K562 (cell line): ENCODE measurements around the gene CCL15.

Experiments
- GABPB2 ChIP-seq: fragments of 250-450 bp; sonication (Bioruptor Pico); conservative IDR thresholded peaks from 2 replicates; pipeline ENCODE4 v1.5.1; 2021; ENCODE audit warnings: mild to moderate bottlenecking
- HCFC1 ChIP-seq: IDR thresholded peaks from 2 replicates; pipeline ENCODE4 v1.6.1; 2012; ENCODE audit warnings: low read depth, low read length, improper control_type of control experiment
- HDGF ChIP-seq: fragments of 450-650 bp; IDR thresholded peaks from 2 replicates; pipeline ENCODE4 v1.6.1; 2016
- NBN ChIP-seq: fragments of 450-650 bp; IDR thresholded peaks from 2 replicates; pipeline ENCODE4 v1.6.1; 2016; ENCODE audit warnings: low read depth, mild to moderate bottlenecking
- POLR2AphosphoS2 ChIP-seq: IDR thresholded peaks from 2 replicates; pipeline ENCODE4 v1.6.1; 2012; ENCODE audit warnings: low read length, improper control_type of control experiment
- RCOR1 ChIP-seq, 2 experiments: IDR thresholded peaks; 2 replicates each; pipeline ENCODE4 v1.6.1; 2012; ENCODE audit warnings: low read depth in 2 of 2, low read length in 2 of 2, borderline replicate concordance in 1 of 2, improper control_type of control experiment in 1 of 2
- THRB ChIP-seq: fragments of 450-650 bp; formaldehyde crosslinking; conservative IDR thresholded peaks from 2 replicates; pipeline ENCODE4 v1.4.0; 2022; ENCODE audit warnings: mild to moderate bottlenecking, missing genetic modification characterization
- TOE1 ChIP-seq, 2 experiments: fragments of 450-650 bp in 1 of 2; sonication (generic) in 1 of 2; formaldehyde crosslinking in 1 of 2; IDR thresholded peaks; 2 replicates each; pipeline versions ENCODE4 v1.7.1 to v1.8.0; 2016 to 2022; ENCODE audit warnings: borderline replicate concordance in 2 of 2, mild to moderate bottlenecking in 2 of 2, antibody characterized with exemption in 1 of 2, inconsistent platforms in 1 of 2, low read depth in 1 of 2, missing genetic modification reagents in 1 of 2, moderate library complexity in 1 of 2
- ZBTB34 ChIP-seq: fragments of 250-450 bp; sonication (Bioruptor Pico); IDR thresholded peaks from 2 replicates; pipeline ENCODE4 v1.8.0; 2021; ENCODE audit warnings: mild to moderate bottlenecking, moderate library complexity

GRCh38 chr17:36036235-36036634, 34.9 kb upstream of the CCL15 start:
- TF ChIP-seq HDGF (no peak), ZBTB34 (CRISPR knock-in tag) (no peak), HCFC1 (no peak), RCOR1 (IDR thresholded peaks at IDR 0.05; ENCODE audit: borderline replicate concordance in 1 of 2, low read depth in 2 of 2, low read length in 2 of 2) (no peak), THRB (no peak), TOE1 (IDR thresholded peaks at IDR 0.05; ENCODE audit: borderline replicate concordance) (no peak), TOE1 (CRISPR knock-in tag; IDR thresholded peaks at IDR 0.05; ENCODE audit: borderline replicate concordance, low read depth) (no peak), GABPB2 (no peak), POLR2AphosphoS2 (no peak), NBN (no peak)
